Measurements from ENCODE around the gene POLR2M.
A peak's percentile ranks its signal among the peaks of the same experiment; 100 is the strongest.

The POLR2M gene

GRCh38 chr15:57706405-57707209 lies at the start of gene POLR2M:
POLR2M (plus strand) TSS chr15:57706714; CDS start chr15:57706843, 129 bp downstream.
- DNase-seq, result peak; percentile 98

GRCh38 chr15:57657619-57658018 lies 48.9 kb upstream of the POLR2M start:
- no peak for DNase-seq

- peak; percentile 56 for DNase-seq
Observed at GRCh38 chr15:57662091-57662744, 44.3 kb upstream of the POLR2M start.

GRCh38 chr15:57662802-57663201 lies 43.7 kb upstream of the POLR2M start:
- DNase-seq, result peak; percentile 7

- DNase-seq, result no peak
Observed at GRCh38 chr15:57663262-57663661, 43.3 kb upstream of the POLR2M start.

- no peak for DNase-seq
Observed at GRCh38 chr15:57665194-57665593, 41.3 kb upstream of the POLR2M start.

- DNase-seq, result no peak
Observed at GRCh38 chr15:57665939-57666338, 40.6 kb upstream of the POLR2M start.

GRCh38 chr15:57667171-57667849 lies 39.2 kb upstream of the POLR2M start:
- peak; percentile 75 for DNase-seq

GRCh38 chr15:57668016-57668415 lies 38.5 kb upstream of the POLR2M start:
- peak; percentile 35 for DNase-seq

- no peak for DNase-seq
Observed at GRCh38 chr15:57671636-57672035, 34.9 kb upstream of the POLR2M start.

GRCh38 chr15:57675481-57676181 lies 30.9 kb upstream of the POLR2M start:
- no peak for DNase-seq

GRCh38 chr15:57676585-57676984 lies 29.9 kb upstream of the POLR2M start:
- no peak for DNase-seq

- no peak for DNase-seq
Observed at GRCh38 chr15:57677204-57677603, 29.3 kb upstream of the POLR2M start.

GRCh38 chr15:57680021-57680420 lies 26.5 kb upstream of the POLR2M start:
- DNase-seq, result no peak

- no peak for DNase-seq
Observed at GRCh38 chr15:57681011-57681410, 25.5 kb upstream of the POLR2M start.

- no peak for DNase-seq
Observed at GRCh38 chr15:57683481-57683880, 23.0 kb upstream of the POLR2M start.

GRCh38 chr15:57684491-57685151 lies 21.9 kb upstream of the POLR2M start:
- peak; percentile 23 for DNase-seq

GRCh38 chr15:57685306-57686095 lies 21.0 kb upstream of the POLR2M start:
- DNase-seq, result no peak

GRCh38 chr15:57686657-57687056 lies 19.9 kb upstream of the POLR2M start:
- DNase-seq, result no peak

GRCh38 chr15:57690341-57690966 lies 16.1 kb upstream of the POLR2M start:
- DNase-seq, result no peak

- no peak for DNase-seq
Observed at GRCh38 chr15:57691082-57691481, 15.4 kb upstream of the POLR2M start.

All from DMS53 (cell line).